ENCODE results near the gene DPP7.

DPP7 gene

DNA sequence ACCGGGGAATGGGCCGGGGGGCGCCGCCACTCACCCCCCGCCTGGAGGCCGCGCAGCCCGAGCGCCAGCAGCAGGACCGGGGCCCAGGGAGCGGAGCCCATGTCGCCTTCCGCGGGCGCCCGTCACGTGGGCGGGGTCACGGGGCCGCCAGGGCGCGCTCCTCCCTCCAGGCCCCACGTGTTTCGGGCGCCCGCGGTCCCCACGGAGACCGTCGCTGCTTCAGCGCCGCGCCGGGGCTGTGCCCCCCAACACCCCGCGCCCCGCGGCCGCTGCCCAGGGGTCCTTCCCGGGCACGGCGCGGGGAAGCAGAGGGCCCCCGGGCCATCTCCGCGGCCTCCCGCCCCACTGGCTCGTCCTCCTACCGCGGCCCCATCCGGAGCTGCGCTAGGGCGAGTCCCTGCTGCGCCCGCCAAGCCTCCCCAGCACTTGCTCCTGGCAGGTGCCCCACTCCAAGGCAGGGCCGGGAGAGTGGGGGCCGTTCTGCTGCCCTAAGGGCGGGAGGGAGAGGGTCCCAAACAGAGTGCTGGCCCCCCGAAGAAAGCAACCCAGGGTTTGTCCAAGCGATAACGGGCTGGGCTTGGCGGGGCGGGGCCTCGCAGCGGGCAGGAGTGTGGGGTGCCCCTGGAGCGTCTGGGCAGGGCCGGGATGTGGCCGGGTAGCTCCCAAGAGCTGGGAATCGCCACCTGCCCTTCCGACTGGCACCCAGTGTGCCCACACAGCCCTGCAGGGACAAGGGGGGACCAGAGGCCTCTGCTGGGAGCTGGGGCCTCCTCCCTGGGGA, at the start of gene DPP7:
TSS of gene DPP7 (minus strand) at position 121 of the 781 bp plus-strand sequence. CDS start at position 101, 20 bp downstream.
- no peak within 1 kb of the TSS for H3K9ac ChIP-seq (ENCODE audit: low read length)
- H3K27me3 ChIP-seq (ENCODE audit: control insufficient read depth, insufficient read depth, low read length): peaks cover 19% of the 10 kb centered on the region
- H3K4me3 ChIP-seq (ENCODE audit: low read length): peak within 1 kb of the TSS; percentile 41
- H3K36me3 ChIP-seq (ENCODE audit: control insufficient read depth, insufficient read depth, low read length): no peaks in the 10 kb centered on the region
- H3K9me3 ChIP-seq (ENCODE audit: control insufficient read depth, low read length): no peaks in the 10 kb centered on the region
- peaks cover 9% of the 10 kb centered on the region for H3K4me1 ChIP-seq (ENCODE audit: control insufficient read depth, insufficient read depth, low read length)

DNA sequence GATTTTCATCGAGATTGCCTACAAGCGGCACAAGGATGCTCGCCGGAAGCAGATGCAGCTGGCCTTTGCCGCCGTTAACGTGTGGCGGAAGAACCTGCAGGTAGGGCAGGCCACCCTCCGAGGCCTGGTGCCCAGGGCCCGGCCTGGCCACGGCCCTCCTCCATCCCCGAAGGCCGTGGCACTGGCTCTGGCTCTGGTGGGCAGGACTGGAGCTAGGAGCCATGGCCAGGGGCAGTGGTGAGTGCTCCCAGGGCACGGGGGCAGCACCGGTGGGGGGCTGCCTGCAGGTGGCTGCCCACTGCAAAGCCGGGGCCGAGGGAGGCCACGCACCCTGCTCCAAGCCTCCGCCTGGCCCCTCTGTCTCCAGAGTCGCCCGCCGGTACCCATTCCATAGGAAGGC, 49.3 kb upstream of the DPP7 start:
- no peak overlapping the region for H3K9ac ChIP-seq (ENCODE audit: low read length)
- H3K27me3 ChIP-seq (ENCODE audit: control insufficient read depth, insufficient read depth, low read length): peaks cover 88% of the 10 kb centered on the region
- H3K9me3 ChIP-seq (ENCODE audit: control insufficient read depth, low read length): no peaks in the 10 kb centered on the region
- H3K4me3 ChIP-seq (ENCODE audit: low read length): no peak overlapping the region
- H3K4me1 ChIP-seq (ENCODE audit: control insufficient read depth, insufficient read depth, low read length): peaks cover 15% of the 10 kb centered on the region
- H3K36me3 ChIP-seq (ENCODE audit: control insufficient read depth, insufficient read depth, low read length): no peaks in the 10 kb centered on the region

DNA sequence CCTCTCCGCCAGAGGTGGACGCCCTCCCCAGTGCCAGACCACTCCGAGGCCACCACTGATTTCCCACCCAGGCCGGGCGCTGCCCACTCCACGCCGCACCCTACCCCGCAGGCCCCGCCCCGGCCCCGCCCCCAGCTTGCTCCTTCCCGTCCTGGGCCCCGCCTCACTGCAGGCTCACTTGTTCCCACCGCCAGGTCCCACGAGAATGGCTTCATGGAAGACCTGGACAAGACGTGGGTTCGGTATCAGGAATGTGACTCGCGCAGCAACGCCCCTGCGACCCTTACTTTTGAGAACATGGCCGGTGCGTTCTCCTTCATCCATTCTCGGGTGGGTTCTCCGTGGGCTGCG, 48.8 kb upstream of the DPP7 start:
- no peaks in the 10 kb centered on the region for H3K36me3 ChIP-seq (ENCODE audit: control insufficient read depth, insufficient read depth, low read length)
- no peaks in the 10 kb centered on the region for H3K9me3 ChIP-seq (ENCODE audit: control insufficient read depth, low read length)
- peaks cover 93% of the 10 kb centered on the region for H3K27me3 ChIP-seq (ENCODE audit: control insufficient read depth, insufficient read depth, low read length)
- peaks cover 15% of the 10 kb centered on the region for H3K4me1 ChIP-seq (ENCODE audit: control insufficient read depth, insufficient read depth, low read length)
- no peak overlapping the region for H3K9ac ChIP-seq (ENCODE audit: low read length)
- no peak overlapping the region for H3K4me3 ChIP-seq (ENCODE audit: low read length)

GRCh38 chr9:137162505-137163364, 48.2 kb upstream of the DPP7 start:
- Histone ChIP-seq H3K9me3 (ENCODE audit: control insufficient read depth, low read length) (no peaks in the 10 kb centered on the region), H3K36me3 (ENCODE audit: control insufficient read depth, insufficient read depth, low read length) (no peaks in the 10 kb centered on the region), H3K27me3 (ENCODE audit: control insufficient read depth, insufficient read depth, low read length) (peaks cover 94% of the 10 kb centered on the region), H3K4me3 (ENCODE audit: low read length) (no peak overlapping the region), H3K4me1 (ENCODE audit: control insufficient read depth, insufficient read depth, low read length) (peaks cover 11% of the 10 kb centered on the region), H3K9ac (ENCODE audit: low read length) (no peak overlapping the region)

DNA sequence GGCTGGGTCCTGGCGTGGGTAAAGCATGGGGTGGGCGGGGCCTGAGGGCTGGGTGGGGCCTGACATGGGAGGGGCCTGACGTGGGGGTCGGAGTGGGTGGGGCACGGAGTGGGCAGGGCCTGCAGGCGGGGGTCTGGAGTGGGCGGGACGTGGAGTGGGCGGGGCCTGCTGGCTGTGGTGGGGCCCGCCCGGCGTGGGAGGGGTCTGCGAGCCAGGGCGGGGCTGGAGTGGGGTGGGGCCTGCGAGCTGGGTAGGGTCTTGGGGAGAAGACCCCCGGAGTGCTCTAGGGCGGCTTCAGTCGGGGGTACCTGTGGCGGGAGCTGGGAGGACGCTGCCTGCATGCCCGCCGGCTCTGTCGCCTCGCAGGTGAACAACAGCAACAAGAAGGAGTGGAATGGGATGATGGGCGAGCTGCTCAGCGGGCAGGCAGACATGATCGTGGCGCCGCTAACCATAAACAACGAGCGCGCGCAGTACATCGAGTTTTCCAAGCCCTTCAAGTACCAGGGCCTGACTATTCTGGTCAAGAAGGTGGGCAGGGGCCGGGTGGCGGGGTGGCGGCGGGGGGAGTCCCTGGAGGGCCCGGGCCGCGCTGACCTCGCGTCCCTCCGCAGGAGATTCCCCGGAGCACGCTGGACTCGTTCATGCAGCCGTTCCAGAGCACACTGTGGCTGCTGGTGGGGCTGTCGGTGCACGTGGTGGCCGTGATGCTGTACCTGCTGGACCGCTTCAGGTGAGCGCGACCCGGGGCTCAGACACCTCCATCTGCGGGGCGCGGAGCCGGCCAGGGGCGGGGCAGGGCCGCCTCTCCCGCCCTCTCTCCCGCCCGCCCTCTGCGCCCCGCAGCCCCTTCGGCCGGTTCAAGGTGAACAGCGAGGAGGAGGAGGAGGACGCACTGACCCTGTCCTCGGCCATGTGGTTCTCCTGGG, 47.3 kb upstream of the DPP7 start:
- H3K9me3 ChIP-seq (ENCODE audit: control insufficient read depth, low read length): no peaks in the 10 kb centered on the region
- H3K4me1 ChIP-seq (ENCODE audit: control insufficient read depth, insufficient read depth, low read length): peaks cover 19% of the 10 kb centered on the region
- peaks cover 92% of the 10 kb centered on the region for H3K27me3 ChIP-seq (ENCODE audit: control insufficient read depth, insufficient read depth, low read length)
- H3K36me3 ChIP-seq (ENCODE audit: control insufficient read depth, insufficient read depth, low read length): no peaks in the 10 kb centered on the region
- no peak overlapping the region for H3K9ac ChIP-seq (ENCODE audit: low read length)
- H3K4me3 ChIP-seq (ENCODE audit: low read length): no peak overlapping the region

- Histone ChIP-seq H3K9me3 (ENCODE audit: control insufficient read depth, low read length) (no peaks in the 10 kb centered on the region), H3K36me3 (ENCODE audit: control insufficient read depth, insufficient read depth, low read length) (no peaks in the 10 kb centered on the region), H3K27me3 (ENCODE audit: control insufficient read depth, insufficient read depth, low read length) (peaks cover 92% of the 10 kb centered on the region), H3K9ac (ENCODE audit: low read length) (no peak overlapping the region), H3K4me3 (ENCODE audit: low read length) (no peak overlapping the region), H3K4me1 (ENCODE audit: control insufficient read depth, insufficient read depth, low read length) (peaks cover 19% of the 10 kb centered on the region)
These were observed 46.4 kb upstream of the DPP7 start for GRCh38 chr9:137160716-137161557.

DNA sequence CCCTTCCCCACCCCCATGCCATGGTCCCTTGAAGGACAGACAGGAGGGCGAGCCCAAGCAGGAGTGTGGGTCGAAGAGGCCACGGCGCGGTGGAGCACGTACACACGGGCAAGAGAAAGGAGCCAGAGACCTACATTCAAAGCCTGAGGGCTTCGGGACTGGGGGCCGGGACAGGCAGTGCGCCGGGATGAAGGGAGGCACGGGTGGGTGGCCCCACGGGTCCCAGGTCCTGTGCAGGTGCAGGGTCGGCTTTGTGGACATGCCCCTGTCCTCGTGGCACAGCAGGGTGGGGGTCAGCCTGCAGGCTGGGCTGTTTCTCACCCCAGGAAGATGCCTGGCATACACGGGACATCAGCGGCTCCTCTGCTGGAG, 45.5 kb upstream of the DPP7 start:
- Histone ChIP-seq H3K9me3 (ENCODE audit: control insufficient read depth, low read length) (no peaks in the 10 kb centered on the region), H3K4me3 (ENCODE audit: low read length) (no peak overlapping the region), H3K27me3 (ENCODE audit: control insufficient read depth, insufficient read depth, low read length) (peaks cover 91% of the 10 kb centered on the region), H3K9ac (ENCODE audit: low read length) (no peak overlapping the region), H3K4me1 (ENCODE audit: control insufficient read depth, insufficient read depth, low read length) (peaks cover 19% of the 10 kb centered on the region), H3K36me3 (ENCODE audit: control insufficient read depth, insufficient read depth, low read length) (no peaks in the 10 kb centered on the region)

DNA sequence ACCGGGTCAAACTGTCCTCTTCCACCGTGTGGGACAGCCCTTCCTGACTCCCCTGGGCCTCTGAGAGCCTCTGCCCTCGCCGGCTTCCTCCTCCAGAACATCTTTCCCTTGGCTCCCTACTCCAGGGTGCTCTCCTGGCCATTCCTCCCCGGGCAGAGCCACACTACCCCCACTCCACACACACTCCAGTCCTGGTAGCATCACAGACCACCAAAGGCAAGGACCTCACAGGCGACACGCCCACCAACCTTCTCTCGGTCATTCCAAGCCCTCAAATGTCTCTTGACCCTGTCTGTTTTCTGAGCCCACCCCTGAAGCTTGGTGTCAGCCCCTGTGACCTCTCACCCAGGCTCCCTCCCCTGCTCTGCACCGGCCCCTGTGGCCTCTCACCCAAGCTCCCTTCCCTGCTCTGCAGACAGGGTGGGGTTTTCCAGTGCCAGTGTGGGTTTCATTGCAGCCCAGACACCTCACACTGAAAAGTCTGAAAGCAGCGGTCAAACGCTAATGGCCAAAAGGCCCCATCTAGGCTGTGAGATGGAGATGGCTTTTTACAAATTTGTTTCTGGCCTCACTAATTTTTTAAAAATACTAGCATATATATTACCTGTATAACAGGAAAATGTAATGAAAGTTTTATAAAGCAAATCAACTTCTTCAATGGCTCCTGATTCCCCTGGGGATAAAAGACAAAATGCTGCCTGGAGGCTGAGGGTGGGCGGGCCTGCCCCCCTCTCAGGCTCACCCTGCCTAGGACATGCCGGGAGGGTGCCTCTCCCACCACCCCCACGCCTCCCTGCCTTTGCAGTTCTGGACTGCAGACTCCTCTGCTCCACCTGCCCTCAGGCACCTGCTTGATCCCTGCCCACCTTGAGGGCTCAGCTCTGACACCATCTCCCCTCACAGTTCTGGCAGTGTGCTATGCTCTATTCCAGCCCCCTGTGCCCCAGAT, 44.8 kb upstream of the DPP7 start:
- H3K27me3 ChIP-seq (ENCODE audit: control insufficient read depth, insufficient read depth, low read length): peaks cover 85% of the 10 kb centered on the region
- no peaks in the 10 kb centered on the region for H3K9me3 ChIP-seq (ENCODE audit: control insufficient read depth, low read length)
- no peak overlapping the region for H3K9ac ChIP-seq (ENCODE audit: low read length)
- H3K36me3 ChIP-seq (ENCODE audit: control insufficient read depth, insufficient read depth, low read length): no peaks in the 10 kb centered on the region
- H3K4me1 ChIP-seq (ENCODE audit: control insufficient read depth, insufficient read depth, low read length): peaks cover 19% of the 10 kb centered on the region
- no peak overlapping the region for H3K4me3 ChIP-seq (ENCODE audit: low read length)

GRCh38 chr9:137158625-137159024, 44.1 kb upstream of the DPP7 start:
- Histone ChIP-seq H3K36me3 (ENCODE audit: control insufficient read depth, insufficient read depth, low read length) (no peaks in the 10 kb centered on the region), H3K9ac (ENCODE audit: low read length) (no peak overlapping the region), H3K9me3 (ENCODE audit: control insufficient read depth, low read length) (no peaks in the 10 kb centered on the region), H3K27me3 (ENCODE audit: control insufficient read depth, insufficient read depth, low read length) (peaks cover 77% of the 10 kb centered on the region), H3K4me3 (ENCODE audit: low read length) (no peak overlapping the region), H3K4me1 (ENCODE audit: control insufficient read depth, insufficient read depth, low read length) (peaks cover 19% of the 10 kb centered on the region)

GRCh38 chr9:137157618-137158415, 43.3 kb upstream of the DPP7 start:
- H3K4me1 ChIP-seq (ENCODE audit: control insufficient read depth, insufficient read depth, low read length): peaks cover 11% of the 10 kb centered on the region
- H3K4me3 ChIP-seq (ENCODE audit: low read length): no peak overlapping the region
- no peaks in the 10 kb centered on the region for H3K36me3 ChIP-seq (ENCODE audit: control insufficient read depth, insufficient read depth, low read length)
- H3K27me3 ChIP-seq (ENCODE audit: control insufficient read depth, insufficient read depth, low read length): peaks cover 72% of the 10 kb centered on the region
- no peak overlapping the region for H3K9ac ChIP-seq (ENCODE audit: low read length)
- H3K9me3 ChIP-seq (ENCODE audit: control insufficient read depth, low read length): no peaks in the 10 kb centered on the region

Measured in mucosa of stomach (tissue), 1 donor.